Measurements from ENCODE around the gene BAZ2B.

- no peak for TF ChIP-seq SRF (IDR thresholded peaks at IDR 0.05; ENCODE audit: low read depth)
- TF ChIP-seq CTCF (IDR thresholded peaks at IDR 0.05 in 2 of 3, conservative IDR thresholded peaks at IDR 0.05 in 1 of 3; ENCODE audit: borderline replicate concordance in 1 of 3, insufficient read depth in 1 of 3, low read depth in 2 of 3, low read length in 2 of 3), result no peak
- no peak for TF ChIP-seq RAD21 (IDR thresholded peaks at IDR 0.05; ENCODE audit: low read depth)
- TF ChIP-seq ELF1 (IDR thresholded peaks at IDR 0.05; ENCODE audit: borderline replicate concordance, low read depth), result no peak
- TF ChIP-seq POLR2A (IDR thresholded peaks at IDR 0.05; ENCODE audit: borderline replicate concordance, extremely low read depth, insufficient read depth, insufficient read length), result no peak
- TF ChIP-seq SIN3A (IDR thresholded peaks at IDR 0.05; ENCODE audit: low read depth), result no peak
- no peak for TF ChIP-seq ZNF274 (IDR thresholded peaks at IDR 0.05; ENCODE audit: low read depth, low read length)
- no peak for TF ChIP-seq POLR2AphosphoS5 (IDR thresholded peaks at IDR 0.05; ENCODE audit: low read depth, low read length)
- TF ChIP-seq ZFX (IDR thresholded peaks at IDR 0.05), result no peak
- no peak for TF ChIP-seq EZH2phosphoT487 (IDR thresholded peaks at IDR 0.05; ENCODE audit: borderline replicate concordance)
- TF ChIP-seq EZH2 (IDR thresholded peaks at IDR 0.05), result no peak
These were observed 131.8 kb downstream of the BAZ2B start for GRCh38 chr2:159484532-159484931.
